ENCODE results near the gene PLCH1. TPM values are rescaled to one million over a fixed set of nuclear protein-coding genes. Genes with fewer than 3 reads are reported as not detected.

PLCH1 gene
- total and polyA plus RNA-seq, 2 donors (not counting 1 experiment from before 2014, with no cell fraction given), result 0.27 TPM; not detected in 1

DNA sequence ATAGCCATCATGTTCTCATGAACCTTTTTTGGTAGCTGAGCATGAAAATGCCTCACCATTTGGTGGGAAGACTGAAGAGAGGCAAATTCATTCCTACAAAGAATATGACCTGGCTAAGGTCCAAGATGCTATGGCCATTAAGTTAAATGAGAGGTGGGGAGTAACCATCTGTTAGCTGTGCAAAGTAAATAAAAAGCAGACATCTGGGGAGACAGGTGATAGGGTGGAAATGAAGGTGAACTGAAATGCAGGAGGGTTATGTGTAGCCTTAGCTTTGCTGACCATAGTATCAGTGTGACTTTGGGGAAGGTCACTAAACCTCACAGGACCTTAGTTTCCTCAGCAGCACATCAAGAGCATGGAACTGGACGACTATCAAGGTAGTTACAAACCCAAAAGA, 340.4 kb downstream of the PLCH1 start:
- Mint-ChIP-seq H3K4me1 (no peaks in the 10 kb centered on the region), H3K9me3 (ENCODE audit: insufficient read depth) (no peaks in the 10 kb centered on the region), H3K4me3 (no peak overlapping the region), H3K27ac (no peak overlapping the region), H3K27me3 (no peaks in the 10 kb centered on the region)
- ChIA-PET CTCF (no interaction called here), POLR2A (no interaction called here)
- Histone ChIP-seq H3K27ac (ENCODE audit: low read length in 2 of 2) (no peak overlapping the region), H3K4me2 (replicated peaks; ENCODE audit: low read depth, low read length, poor library complexity, severe bottlenecking) (no peak overlapping the region), H3K36me3 (replicated peaks in 1 of 2; ENCODE audit: control extremely low read depth in 1 of 2, control insufficient read depth in 1 of 2, extremely low read depth in 1 of 2, insufficient read depth in 2 of 2, low read length in 1 of 2) (no peaks in the 10 kb centered on the region), H3K4me1 (ENCODE audit: control insufficient read depth in 2 of 2, insufficient read depth in 2 of 2, low read length in 2 of 2) (no peaks in the 10 kb centered on the region), H3K9me3 (ENCODE audit: control extremely low read depth in 1 of 3, control insufficient read depth in 2 of 3, insufficient read depth in 1 of 3, low read length in 2 of 3) (no peaks in the 10 kb centered on the region), H3K4me3 (ENCODE audit: control extremely low read depth in 1 of 5, extremely low read depth in 1 of 5, insufficient read depth in 1 of 5, low read depth in 2 of 5, low read length in 4 of 5) (no peak overlapping the region), H3K79me2 (ENCODE audit: control insufficient read depth, insufficient read depth, low read length) (no peaks in the 10 kb centered on the region), H4K20me1 (ENCODE audit: control insufficient read depth, insufficient read depth, low read length, poor library complexity, severe bottlenecking) (no peaks in the 10 kb centered on the region), H3K27me3 (replicated peaks in 1 of 4; ENCODE audit: control extremely low read depth in 1 of 4, control insufficient read depth in 3 of 4, insufficient read depth in 4 of 4, low read length in 3 of 4) (no peaks in the 10 kb centered on the region), H3K9ac (ENCODE audit: low read length) (no peak overlapping the region), H2AFZ (ENCODE audit: insufficient read depth, low read depth, low read length, poor library complexity, severe bottlenecking) (no peak overlapping the region)
- WGBS (ENCODE audit: insufficient coverage), result 78% methylated on average over 1 of the region's 1 CpG
- ATAC-seq (ENCODE audit: low read depth), result no peak
- no peak for DNase-seq
- TF ChIP-seq, protein P1, sequence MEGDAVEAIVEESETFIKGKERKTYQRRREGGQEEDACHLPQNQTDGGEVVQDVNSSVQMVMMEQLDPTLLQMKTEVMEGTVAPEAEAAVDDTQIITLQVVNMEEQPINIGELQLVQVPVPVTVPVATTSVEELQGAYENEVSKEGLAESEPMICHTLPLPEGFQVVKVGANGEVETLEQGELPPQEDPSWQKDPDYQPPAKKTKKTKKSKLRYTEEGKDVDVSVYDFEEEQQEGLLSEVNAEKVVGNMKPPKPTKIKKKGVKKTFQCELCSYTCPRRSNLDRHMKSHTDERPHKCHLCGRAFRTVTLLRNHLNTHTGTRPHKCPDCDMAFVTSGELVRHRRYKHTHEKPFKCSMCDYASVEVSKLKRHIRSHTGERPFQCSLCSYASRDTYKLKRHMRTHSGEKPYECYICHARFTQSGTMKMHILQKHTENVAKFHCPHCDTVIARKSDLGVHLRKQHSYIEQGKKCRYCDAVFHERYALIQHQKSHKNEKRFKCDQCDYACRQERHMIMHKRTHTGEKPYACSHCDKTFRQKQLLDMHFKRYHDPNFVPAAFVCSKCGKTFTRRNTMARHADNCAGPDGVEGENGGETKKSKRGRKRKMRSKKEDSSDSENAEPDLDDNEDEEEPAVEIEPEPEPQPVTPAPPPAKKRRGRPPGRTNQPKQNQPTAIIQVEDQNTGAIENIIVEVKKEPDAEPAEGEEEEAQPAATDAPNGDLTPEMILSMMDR (IDR thresholded peaks at IDR 0.05), result no peak
- TF ChIP-seq EZH2 (IDR thresholded peaks at IDR 0.05; ENCODE audit: borderline replicate concordance, insufficient read depth, low read depth, low read length, poor library complexity, severe bottlenecking), result no peak
- intact Hi-C loops (cut with micrococcal nuclease), result no loop called here

DNA sequence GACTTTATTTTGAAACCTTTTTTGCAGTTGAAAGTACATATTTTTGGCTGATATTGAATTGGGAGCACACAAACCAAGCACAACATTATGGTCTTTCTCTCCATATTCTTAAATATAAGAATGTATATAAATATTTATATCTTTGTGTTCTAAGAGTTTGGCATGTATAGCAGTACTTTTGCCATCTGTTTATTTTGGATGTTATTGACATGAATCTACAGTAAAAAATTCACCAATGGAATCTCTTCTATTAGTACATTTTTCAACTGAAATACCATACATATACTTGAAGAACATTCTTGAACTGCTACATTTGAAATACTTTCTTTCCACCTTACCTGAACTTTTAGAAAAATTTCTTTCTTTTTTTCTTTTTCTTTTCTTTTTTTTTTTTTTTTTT, 342.2 kb downstream of the PLCH1 start:
- Histone ChIP-seq H3K4me2 (replicated peaks; ENCODE audit: low read depth, low read length, poor library complexity, severe bottlenecking) (no peak overlapping the region), H3K4me1 (ENCODE audit: control insufficient read depth in 2 of 2, insufficient read depth in 2 of 2, low read length in 2 of 2) (no peaks in the 10 kb centered on the region), H3K9ac (ENCODE audit: low read length) (no peak overlapping the region), H3K36me3 (replicated peaks in 1 of 2; ENCODE audit: control extremely low read depth in 1 of 2, control insufficient read depth in 1 of 2, extremely low read depth in 1 of 2, insufficient read depth in 2 of 2, low read length in 1 of 2) (no peaks in the 10 kb centered on the region), H2AFZ (ENCODE audit: insufficient read depth, low read depth, low read length, poor library complexity, severe bottlenecking) (no peak overlapping the region), H3K27ac (ENCODE audit: low read length in 2 of 2) (no peak overlapping the region), H3K27me3 (replicated peaks in 1 of 4; ENCODE audit: control extremely low read depth in 1 of 4, control insufficient read depth in 3 of 4, insufficient read depth in 4 of 4, low read length in 3 of 4) (no peaks in the 10 kb centered on the region), H4K20me1 (ENCODE audit: control insufficient read depth, insufficient read depth, low read length, poor library complexity, severe bottlenecking) (no peaks in the 10 kb centered on the region), H3K4me3 (ENCODE audit: control extremely low read depth in 1 of 5, extremely low read depth in 1 of 5, insufficient read depth in 1 of 5, low read depth in 2 of 5, low read length in 4 of 5) (no peak overlapping the region), H3K9me3 (ENCODE audit: control extremely low read depth in 1 of 3, control insufficient read depth in 2 of 3, insufficient read depth in 1 of 3, low read length in 2 of 3) (no peaks in the 10 kb centered on the region), H3K79me2 (ENCODE audit: control insufficient read depth, insufficient read depth, low read length) (no peaks in the 10 kb centered on the region)
- no peaks in the 10 kb centered on the region for H3K27me3 Mint-ChIP-seq
- TF ChIP-seq, protein P1 (IDR thresholded peaks at IDR 0.05), result no peak
- TF ChIP-seq EZH2 (IDR thresholded peaks at IDR 0.05; ENCODE audit: borderline replicate concordance, insufficient read depth, low read depth, low read length, poor library complexity, severe bottlenecking), result no peak
- ATAC-seq (ENCODE audit: low read depth) (no peak), DNase-seq (no peak)
- H3K4me1 Mint-ChIP-seq, result no peaks in the 10 kb centered on the region
- intact Hi-C loops (cut with micrococcal nuclease), result no loop called here
- CTCF ChIA-PET, result no interaction called here
- no peak overlapping the region for H3K27ac Mint-ChIP-seq
- H3K9me3 Mint-ChIP-seq (ENCODE audit: insufficient read depth), result no peaks in the 10 kb centered on the region
- POLR2A ChIA-PET, result no interaction called here
- no peak overlapping the region for H3K4me3 Mint-ChIP-seq

All from B cell (primary cell).